Glomerular visceral epithelial cell (primary cell): ENCODE results near the gene NDEL1.

ENCODE experiments used
- DNase-seq: peaks from one replicate; pipeline ENCODE4 v3.0.0-alpha.2; 2016; ENCODE audit errors: extremely low spot score

NDEL1 gene

DNA sequence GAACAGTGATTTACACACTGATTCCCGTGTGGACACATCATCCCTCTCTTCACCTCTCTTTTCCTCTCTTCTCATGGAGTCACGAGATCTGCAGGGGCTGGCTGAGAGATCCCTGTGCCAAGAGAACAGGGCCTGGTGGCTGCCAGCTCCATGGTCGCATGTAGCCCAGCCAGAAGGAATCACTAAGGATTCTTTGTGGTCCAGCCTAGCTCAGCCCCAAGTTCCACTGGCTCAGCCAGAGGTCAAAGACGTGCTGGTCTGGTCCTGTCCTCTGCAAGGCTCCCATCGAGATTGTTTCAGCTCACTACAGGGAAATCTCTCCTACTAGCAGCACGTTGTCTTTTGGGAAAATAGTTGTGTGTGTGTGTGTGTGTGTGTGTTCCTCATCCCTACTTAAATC, 66.4 kb downstream of the NDEL1 start:
- no peak for DNase-seq

DNA sequence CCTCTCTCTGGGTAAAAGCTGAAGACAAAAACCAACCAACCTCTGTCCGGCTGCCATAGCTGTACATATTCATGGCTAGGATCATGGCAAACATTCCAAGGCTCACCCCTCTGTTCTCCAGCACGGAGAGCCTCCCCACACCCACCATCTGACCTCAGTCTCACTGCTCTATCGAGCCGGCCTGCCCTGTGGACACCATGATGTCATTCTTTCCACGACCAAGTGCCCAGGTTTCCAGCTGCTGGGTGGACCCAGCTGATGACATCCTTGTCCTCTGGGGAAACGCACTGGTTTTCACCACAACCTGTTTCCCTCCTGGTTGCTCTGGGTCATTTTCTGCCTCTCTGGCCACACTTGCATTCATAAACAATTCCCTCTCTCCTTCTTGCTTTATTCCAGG, 67.7 kb downstream of the NDEL1 start:
- DNase-seq: no peak

DNA sequence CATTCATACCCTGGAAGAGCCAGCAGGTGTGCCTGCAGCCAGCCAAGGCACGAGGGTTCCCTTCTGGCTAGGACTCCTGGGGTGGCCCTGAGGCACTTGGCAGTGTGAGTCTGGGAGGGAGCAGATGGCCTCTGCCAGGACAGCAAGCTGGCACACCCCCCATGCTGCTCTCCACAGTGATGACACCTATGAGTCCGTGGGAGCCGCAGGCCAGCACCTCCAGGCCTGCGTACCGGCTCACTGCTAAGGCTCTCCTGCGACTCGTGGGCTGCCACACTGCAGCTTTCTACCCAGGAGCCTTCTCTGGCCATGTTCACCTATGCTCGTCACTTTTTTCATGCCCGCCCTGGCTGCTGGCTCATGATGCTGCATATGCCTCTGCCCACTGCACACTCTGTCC, 68.1 kb downstream of the NDEL1 start:
- DNase-seq: no peak

DNA sequence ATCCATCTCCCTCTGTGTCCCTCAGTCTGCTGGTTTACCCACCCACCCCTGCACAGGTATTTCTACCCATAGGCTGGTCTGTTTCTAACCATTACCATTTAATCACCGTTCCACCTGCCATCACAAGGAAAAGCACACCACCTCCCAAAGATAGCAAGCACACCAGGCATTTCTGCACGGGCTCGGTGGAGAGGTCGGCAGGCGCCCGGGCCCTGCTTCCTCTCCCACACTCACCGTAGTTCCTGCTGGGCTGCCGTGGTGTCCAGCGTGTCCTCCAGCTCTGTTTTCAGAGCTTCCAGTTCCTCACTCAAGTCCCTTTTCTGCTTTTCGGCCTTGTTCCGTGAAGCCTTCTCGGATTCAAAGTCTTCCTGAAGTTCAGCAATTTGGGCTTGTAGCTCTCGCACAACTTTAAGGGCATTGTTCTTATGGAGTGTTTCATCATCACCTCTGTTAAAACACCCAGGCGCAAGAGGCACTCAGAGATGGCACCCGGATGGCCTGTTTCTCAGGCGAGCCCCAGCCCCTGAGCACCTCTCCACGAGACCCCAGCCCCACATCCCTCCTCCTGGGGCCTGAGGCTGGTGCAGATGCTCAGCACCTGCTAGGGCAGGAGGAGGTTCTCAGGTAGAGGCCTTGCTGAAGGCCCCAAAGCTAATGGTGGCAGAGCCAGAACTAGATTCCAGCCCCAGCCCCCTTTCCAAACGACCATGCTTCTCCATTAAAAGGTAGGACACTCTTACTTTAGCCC, 69.0 kb downstream of the NDEL1 start:
- no peak for DNase-seq

DNA sequence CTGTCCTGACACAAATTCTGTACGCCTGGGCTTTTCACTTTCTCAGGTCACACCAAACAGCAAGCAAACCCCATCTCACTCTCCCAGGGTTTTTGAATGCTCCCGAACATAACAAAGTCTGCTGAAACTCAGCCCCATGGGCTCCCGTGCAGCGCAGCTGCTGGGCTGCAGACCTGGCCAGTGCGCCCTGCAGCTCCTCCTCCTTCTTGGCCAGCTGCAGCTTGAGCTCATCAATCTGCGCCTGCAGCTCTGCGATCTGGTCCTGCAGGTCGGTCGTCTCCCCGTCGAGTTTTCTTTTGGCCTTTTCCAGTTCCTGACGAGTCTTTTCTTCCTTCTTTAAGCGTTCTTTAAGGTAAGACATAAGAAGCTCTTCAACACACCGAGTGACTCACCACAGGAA, 70.5 kb downstream of the NDEL1 start:
- DNase-seq: no peak

DNA sequence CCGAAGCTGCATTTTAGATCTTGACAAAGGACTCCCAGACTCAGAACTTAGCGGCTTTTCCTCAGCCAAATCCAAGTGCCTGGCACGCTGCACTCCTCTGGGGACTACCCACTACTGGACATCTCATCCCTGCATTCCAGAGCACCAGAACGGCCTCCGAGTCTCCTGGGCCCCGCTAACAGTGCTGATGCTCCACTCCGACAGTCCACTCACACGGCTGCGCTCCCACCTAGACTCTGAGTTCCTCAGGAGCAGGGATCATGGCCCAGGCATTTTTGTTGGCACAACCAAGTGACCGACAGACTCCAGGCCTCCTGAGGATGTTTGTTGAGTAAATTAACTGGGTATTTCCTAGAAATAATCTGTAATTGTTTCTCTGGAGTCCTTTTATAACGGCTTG, 79.1 kb downstream of the NDEL1 start:
- DNase-seq: no peak
